HG03095 (cell line): Measurements from ENCODE around the gene SPNS3.

Experiments
- ATAC-seq: cut with Tn5 transposase; IDR thresholded peaks from one replicate; pipeline ENCODE4 v1.9.1; 2021; ENCODE audit warnings: moderate library complexity; ENCODE audit not compliant: unreplicated experiment

Gene SPNS3

GRCh38 chr17:4507361-4508111 is 73.8 kb downstream of the SPNS3 start:
- ATAC-seq: no peak

- no peak for ATAC-seq
Observed at GRCh38 chr17:4508207-4508606, 74.5 kb downstream of the SPNS3 start.

GRCh38 chr17:4509401-4509800 is 75.7 kb downstream of the SPNS3 start:
- no peak for ATAC-seq

GRCh38 chr17:4509923-4510617 is 76.3 kb downstream of the SPNS3 start:
- ATAC-seq: no peak

GRCh38 chr17:4510618-4510941 is 76.8 kb downstream of the SPNS3 start:
- ATAC-seq: no peak

GRCh38 chr17:4511199-4511932 is 77.6 kb downstream of the SPNS3 start:
- ATAC-seq: no peak

GRCh38 chr17:4512156-4513112 is 78.7 kb downstream of the SPNS3 start:
- ATAC-seq: no peak

GRCh38 chr17:4513113-4514032 is 79.6 kb downstream of the SPNS3 start:
- ATAC-seq: no peak

GRCh38 chr17:4514206-4514605 is 80.5 kb downstream of the SPNS3 start:
- no peak for ATAC-seq

- ATAC-seq: no peak
Observed at GRCh38 chr17:4514779-4515178, 81.0 kb downstream of the SPNS3 start.

- ATAC-seq: no peak
Observed at GRCh38 chr17:4515501-4515900, 81.8 kb downstream of the SPNS3 start.

- no peak for ATAC-seq
Observed at GRCh38 chr17:4516735-4517134, 83.0 kb downstream of the SPNS3 start.

GRCh38 chr17:4518901-4519300 is 85.2 kb downstream of the SPNS3 start:
- no peak for ATAC-seq

- no peak for ATAC-seq
Observed at GRCh38 chr17:4519361-4519788, 85.6 kb downstream of the SPNS3 start.

- no peak for ATAC-seq
Observed at GRCh38 chr17:4520060-4520893, 86.5 kb downstream of the SPNS3 start.

GRCh38 chr17:4520894-4521600 is 87.3 kb downstream of the SPNS3 start:
- no peak for ATAC-seq

- ATAC-seq: no peak
Observed at GRCh38 chr17:4522661-4523060, 88.9 kb downstream of the SPNS3 start.

GRCh38 chr17:4523946-4524345 is 90.2 kb downstream of the SPNS3 start:
- no peak for ATAC-seq
